ENCODE results near the gene NFATC3. TPM values are rescaled to one million over a fixed set of nuclear protein-coding genes. Genes with fewer than 3 reads are reported as not detected.

Gene NFATC3
- total and polyA plus RNA-seq, 7 donors: 4.8 to 52.2 (median 42.8) TPM

DNA sequence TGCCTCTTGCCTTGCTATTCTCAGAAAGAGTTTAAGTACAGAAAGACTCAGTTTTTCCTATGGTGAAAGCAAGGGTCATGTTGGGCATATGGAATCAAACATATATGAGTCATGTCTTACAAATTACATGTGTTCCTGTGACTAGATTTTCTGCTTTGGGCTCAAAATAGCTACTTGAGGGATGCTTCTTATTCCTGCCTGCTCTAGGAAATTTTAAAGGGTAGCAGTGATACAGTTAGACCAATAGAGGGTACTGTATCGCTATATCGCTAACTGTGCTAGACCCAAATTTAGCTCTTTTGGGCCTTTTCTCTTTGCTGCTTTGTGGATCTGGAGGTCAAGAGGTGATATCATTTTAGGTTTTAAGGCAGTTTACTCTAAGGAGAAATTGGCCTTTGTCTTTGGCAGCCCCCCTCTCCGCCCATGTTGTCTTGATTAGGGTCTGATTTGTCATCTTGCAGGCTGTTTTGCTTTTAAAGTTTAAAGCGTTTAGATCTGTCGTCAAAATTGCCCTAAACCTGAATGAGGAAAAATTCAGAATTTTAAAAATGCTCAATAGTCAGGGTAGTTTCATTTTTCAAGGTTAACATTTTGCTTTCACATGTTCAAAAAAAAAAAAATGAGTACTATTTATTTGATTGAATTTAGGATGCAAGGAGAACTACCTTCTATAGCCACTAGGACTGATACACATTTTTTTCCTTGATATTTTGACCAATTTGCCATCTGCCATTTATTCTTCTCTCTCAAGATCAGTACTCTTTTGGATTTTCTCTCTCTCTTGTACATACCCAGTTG, 8.8 kb downstream of the NFATC3 start:
- WGBS, 2 donors: 82 to 92% methylated on average over 5 of the region's 5 CpGs
- Histone ChIP-seq H3K4me3 (no peak overlapping the region), H3K27ac (no peak overlapping the region), H3K9me3 (no peaks in the 10 kb centered on the region), H3K4me1 (peaks cover 0 to 43% (median 21%) of the 10 kb centered on the region in 4 donors), H3K27me3 (no peaks in the 10 kb centered on the region), H3K36me3 (no peaks in the 10 kb centered on the region)
- TF ChIP-seq, protein P1, sequence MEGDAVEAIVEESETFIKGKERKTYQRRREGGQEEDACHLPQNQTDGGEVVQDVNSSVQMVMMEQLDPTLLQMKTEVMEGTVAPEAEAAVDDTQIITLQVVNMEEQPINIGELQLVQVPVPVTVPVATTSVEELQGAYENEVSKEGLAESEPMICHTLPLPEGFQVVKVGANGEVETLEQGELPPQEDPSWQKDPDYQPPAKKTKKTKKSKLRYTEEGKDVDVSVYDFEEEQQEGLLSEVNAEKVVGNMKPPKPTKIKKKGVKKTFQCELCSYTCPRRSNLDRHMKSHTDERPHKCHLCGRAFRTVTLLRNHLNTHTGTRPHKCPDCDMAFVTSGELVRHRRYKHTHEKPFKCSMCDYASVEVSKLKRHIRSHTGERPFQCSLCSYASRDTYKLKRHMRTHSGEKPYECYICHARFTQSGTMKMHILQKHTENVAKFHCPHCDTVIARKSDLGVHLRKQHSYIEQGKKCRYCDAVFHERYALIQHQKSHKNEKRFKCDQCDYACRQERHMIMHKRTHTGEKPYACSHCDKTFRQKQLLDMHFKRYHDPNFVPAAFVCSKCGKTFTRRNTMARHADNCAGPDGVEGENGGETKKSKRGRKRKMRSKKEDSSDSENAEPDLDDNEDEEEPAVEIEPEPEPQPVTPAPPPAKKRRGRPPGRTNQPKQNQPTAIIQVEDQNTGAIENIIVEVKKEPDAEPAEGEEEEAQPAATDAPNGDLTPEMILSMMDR (IDR thresholded peaks at IDR 0.05): peak in 2 of 4 experiments; percentile 8 to 29
- TF ChIP-seq POLR2A (IDR thresholded peaks at IDR 0.05): no peak
- DNase-seq: no peak
- intact Hi-C loops (cut with DNase I): no loop called here

DNA sequence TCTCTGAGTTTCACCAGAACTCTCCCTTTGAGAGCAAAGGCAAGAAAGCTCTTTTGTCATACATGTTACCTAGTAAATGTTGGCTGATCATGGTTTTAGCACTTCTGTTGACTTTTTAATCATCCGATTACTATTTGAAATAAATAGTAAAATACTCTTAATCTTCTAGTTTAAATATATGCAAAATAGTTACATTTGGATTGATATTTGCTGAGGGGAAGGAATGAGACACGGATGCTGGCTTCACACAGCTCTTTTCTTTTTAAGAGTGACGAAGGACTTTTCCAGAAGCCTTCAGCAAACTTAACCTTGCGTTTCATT, 9.4 kb downstream of the NFATC3 start:
- TF ChIP-seq EP300 (IDR thresholded peaks at IDR 0.05): no peak
- TF ChIP-seq POLR2AphosphoS5 (IDR thresholded peaks at IDR 0.05): no peak
- TF ChIP-seq, protein P1 (IDR thresholded peaks at IDR 0.05): no peak
- TF ChIP-seq POLR2A (IDR thresholded peaks at IDR 0.05): no peak
- H3K36me3 ChIP-seq: no peaks in the 10 kb centered on the region
- H3K9me3 ChIP-seq: no peaks in the 10 kb centered on the region
- 90 to 95% methylated on average over 4 of the region's 4 CpGs for WGBS, 2 donors
- no peak for DNase-seq
- intact Hi-C loops (cut with DNase I): no loop called here
- peaks cover 0 to 42% (median 21%) of the 10 kb centered on the region in 4 donors for H3K4me1 ChIP-seq
- H3K27me3 ChIP-seq: no peaks in the 10 kb centered on the region
- H3K4me3 ChIP-seq: no peak overlapping the region
- no peak overlapping the region for H3K27ac ChIP-seq

DNA sequence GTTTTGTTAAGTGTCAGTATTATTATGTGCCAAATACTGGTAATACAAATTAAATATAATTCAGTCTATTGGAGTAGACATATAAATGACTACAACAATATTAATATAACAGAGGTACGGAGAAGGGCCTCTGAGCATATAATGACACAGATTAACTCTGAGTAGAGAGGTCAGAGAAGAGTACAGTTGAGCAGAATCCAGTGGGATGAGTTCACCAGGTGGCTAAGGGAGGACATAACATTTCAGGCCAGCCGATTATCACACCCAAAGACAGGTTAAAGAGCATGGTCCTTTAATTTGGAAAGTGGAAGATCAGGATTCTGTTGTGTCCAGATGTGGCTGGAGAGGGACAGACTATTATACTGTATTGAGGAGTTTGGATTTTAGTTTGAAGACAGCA, 11.3 kb downstream of the NFATC3 start:
- intact Hi-C loops (cut with DNase I): no loop called here
- DNase-seq: no peak
- 92 to 97% methylated on average over 2 of the region's 2 CpGs for WGBS, 2 donors
- H3K27ac ChIP-seq: no peak overlapping the region
- H3K4me1 ChIP-seq: peaks cover 0 to 29% (median 11%) of the 10 kb centered on the region in 4 donors
- TF ChIP-seq POLR2AphosphoS5 (IDR thresholded peaks at IDR 0.05): no peak
- TF ChIP-seq EP300 (IDR thresholded peaks at IDR 0.05): no peak
- TF ChIP-seq POLR2A (IDR thresholded peaks at IDR 0.05): no peak
- TF ChIP-seq, protein P1 (IDR thresholded peaks at IDR 0.05): no peak
- H3K36me3 ChIP-seq: no peaks in the 10 kb centered on the region
- H3K9me3 ChIP-seq: no peaks in the 10 kb centered on the region
- H3K27me3 ChIP-seq: no peaks in the 10 kb centered on the region
- H3K4me3 ChIP-seq: no peak overlapping the region

DNA sequence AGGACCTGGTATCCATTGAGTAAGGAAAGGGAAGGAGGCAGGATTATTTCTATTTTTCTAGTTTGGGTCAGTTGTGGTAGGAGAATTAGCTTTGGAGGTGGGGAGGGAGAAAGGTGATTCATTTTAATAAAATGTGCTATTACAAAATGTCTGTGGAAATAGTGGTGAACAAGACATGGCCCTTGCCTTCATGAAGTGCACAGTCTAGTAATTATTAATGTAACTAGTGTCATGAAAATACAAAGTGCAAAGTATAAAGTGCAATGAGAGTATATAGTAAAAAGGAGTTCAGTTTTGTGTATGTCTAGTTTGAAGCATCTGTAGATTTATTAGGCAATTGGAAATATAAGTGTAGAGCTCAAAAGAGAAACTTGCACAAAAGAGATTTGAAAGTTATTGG, 11.9 kb downstream of the NFATC3 start:
- no peak overlapping the region for H3K4me3 ChIP-seq
- peaks cover 0 to 23% (median 8%) of the 10 kb centered on the region in 4 donors for H3K4me1 ChIP-seq
- H3K9me3 ChIP-seq: no peaks in the 10 kb centered on the region
- TF ChIP-seq, protein P1 (IDR thresholded peaks at IDR 0.05): no peak
- TF ChIP-seq POLR2A (IDR thresholded peaks at IDR 0.05) (no peak), POLR2AphosphoS5 (IDR thresholded peaks at IDR 0.05) (no peak), EP300 (IDR thresholded peaks at IDR 0.05) (no peak)
- no peaks in the 10 kb centered on the region for H3K27me3 ChIP-seq
- H3K36me3 ChIP-seq: no peaks in the 10 kb centered on the region
- H3K27ac ChIP-seq: no peak overlapping the region
- intact Hi-C loops (cut with DNase I): no loop called here
- DNase-seq: no peak

DNA sequence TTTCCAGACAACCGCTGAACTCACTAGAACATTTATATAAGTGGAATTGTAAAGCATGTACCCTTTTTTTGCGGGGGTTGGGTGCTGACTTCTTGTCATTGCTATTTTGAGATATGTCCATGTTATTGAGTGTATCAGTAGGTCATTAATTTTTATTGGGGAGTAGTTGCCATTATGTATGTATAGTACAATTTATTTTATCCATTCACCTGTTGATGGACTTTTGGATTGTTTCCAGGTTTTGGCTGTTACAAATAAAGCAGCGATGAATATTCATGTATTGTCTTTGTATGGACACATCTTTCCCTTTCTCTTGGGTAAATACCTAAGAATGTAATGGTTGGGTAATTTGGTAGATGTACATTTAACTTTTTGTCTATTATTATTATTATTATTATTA, 12.7 kb downstream of the NFATC3 start:
- H3K9me3 ChIP-seq: no peaks in the 10 kb centered on the region
- DNase-seq: no peak
- intact Hi-C loops (cut with DNase I): no loop called here

More for the DNA sequence above, 12.7 kb downstream of the NFATC3 start:
- H3K4me3 ChIP-seq: no peak overlapping the region
- H3K36me3 ChIP-seq: no peaks in the 10 kb centered on the region
- no peak overlapping the region for H3K27ac ChIP-seq
- H3K4me1 ChIP-seq: peaks cover 0 to 15% (median 6%) of the 10 kb centered on the region in 4 donors
- TF ChIP-seq EP300 (IDR thresholded peaks at IDR 0.05) (no peak), POLR2AphosphoS5 (IDR thresholded peaks at IDR 0.05) (no peak), POLR2A (IDR thresholded peaks at IDR 0.05) (no peak)
- TF ChIP-seq, protein P1 (IDR thresholded peaks at IDR 0.05): no peak
- H3K27me3 ChIP-seq: no peaks in the 10 kb centered on the region
- WGBS, 2 donors: 97 to 99% methylated on average over 3 of the region's 3 CpGs

Data from sigmoid colon (tissue), 7 donors.